ENCODE measurements around the gene GASK1A.

DNA sequence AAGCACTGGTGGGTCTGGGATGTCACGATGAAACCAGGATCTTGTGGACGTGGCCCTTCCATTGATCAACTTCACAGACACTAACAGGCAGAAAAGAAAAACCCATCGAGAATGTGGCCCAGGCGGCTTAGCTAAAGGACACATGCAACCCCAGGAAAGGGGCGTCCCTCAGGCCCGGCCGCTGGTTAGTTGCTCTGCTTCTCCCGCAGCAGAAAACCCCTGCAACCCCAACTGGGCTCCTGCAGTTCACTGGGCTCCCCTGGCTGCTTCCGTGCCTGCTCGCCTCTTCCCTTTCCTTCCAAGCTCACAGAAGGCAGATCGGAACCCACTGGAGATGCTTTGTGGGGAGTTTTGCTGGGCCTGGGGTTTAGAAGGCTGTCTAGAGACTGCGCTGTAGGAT is 1.1 kb downstream of the GASK1A start:
- TF ChIP-seq, protein P1, sequence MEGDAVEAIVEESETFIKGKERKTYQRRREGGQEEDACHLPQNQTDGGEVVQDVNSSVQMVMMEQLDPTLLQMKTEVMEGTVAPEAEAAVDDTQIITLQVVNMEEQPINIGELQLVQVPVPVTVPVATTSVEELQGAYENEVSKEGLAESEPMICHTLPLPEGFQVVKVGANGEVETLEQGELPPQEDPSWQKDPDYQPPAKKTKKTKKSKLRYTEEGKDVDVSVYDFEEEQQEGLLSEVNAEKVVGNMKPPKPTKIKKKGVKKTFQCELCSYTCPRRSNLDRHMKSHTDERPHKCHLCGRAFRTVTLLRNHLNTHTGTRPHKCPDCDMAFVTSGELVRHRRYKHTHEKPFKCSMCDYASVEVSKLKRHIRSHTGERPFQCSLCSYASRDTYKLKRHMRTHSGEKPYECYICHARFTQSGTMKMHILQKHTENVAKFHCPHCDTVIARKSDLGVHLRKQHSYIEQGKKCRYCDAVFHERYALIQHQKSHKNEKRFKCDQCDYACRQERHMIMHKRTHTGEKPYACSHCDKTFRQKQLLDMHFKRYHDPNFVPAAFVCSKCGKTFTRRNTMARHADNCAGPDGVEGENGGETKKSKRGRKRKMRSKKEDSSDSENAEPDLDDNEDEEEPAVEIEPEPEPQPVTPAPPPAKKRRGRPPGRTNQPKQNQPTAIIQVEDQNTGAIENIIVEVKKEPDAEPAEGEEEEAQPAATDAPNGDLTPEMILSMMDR (IDR thresholded peaks at IDR 0.05) = no peak
- no peak for TF ChIP-seq POLR2A (IDR thresholded peaks at IDR 0.05)
